ENCODE data around the gene ARL15.

DNA sequence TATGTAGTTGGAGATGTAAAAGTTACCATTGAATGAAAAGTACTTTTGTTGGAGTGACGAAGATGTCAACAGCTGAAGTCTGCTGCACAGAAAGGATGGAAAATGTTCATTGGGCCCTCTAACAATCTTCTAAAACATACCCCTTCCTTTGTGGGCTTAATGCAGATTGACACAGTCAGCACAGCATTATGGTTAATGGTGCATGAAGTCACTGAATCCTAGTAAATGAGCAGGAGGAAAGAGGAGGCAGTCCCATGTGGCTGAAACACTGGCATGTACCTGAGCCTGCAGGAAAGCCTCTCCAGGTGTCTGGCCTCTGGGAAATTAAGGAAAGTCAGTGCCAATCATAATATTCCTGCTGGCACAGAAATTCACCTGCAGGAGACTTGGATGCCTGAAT lies 153.8 kb downstream of the ARL15 start:
- TF ChIP-seq, protein P1, sequence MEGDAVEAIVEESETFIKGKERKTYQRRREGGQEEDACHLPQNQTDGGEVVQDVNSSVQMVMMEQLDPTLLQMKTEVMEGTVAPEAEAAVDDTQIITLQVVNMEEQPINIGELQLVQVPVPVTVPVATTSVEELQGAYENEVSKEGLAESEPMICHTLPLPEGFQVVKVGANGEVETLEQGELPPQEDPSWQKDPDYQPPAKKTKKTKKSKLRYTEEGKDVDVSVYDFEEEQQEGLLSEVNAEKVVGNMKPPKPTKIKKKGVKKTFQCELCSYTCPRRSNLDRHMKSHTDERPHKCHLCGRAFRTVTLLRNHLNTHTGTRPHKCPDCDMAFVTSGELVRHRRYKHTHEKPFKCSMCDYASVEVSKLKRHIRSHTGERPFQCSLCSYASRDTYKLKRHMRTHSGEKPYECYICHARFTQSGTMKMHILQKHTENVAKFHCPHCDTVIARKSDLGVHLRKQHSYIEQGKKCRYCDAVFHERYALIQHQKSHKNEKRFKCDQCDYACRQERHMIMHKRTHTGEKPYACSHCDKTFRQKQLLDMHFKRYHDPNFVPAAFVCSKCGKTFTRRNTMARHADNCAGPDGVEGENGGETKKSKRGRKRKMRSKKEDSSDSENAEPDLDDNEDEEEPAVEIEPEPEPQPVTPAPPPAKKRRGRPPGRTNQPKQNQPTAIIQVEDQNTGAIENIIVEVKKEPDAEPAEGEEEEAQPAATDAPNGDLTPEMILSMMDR (conservative IDR thresholded peaks at IDR 0.05; ENCODE audit: low read depth, low read length), result no peak
- TF ChIP-seq EZH2 (IDR thresholded peaks at IDR 0.05; ENCODE audit: borderline replicate concordance, low read depth, low read length, poor library complexity, severe bottlenecking), result no peak
